ENCODE data around the gene GPR26.

- no peak for TF ChIP-seq CTCF (IDR thresholded peaks at IDR 0.05)
- no peak for TF ChIP-seq POLR2AphosphoS5 (IDR thresholded peaks at IDR 0.05)
- TF ChIP-seq POLR2A (IDR thresholded peaks at IDR 0.05): no peak
Measured at GRCh38 chr10:123618224-123618623, 47.9 kb upstream of the GPR26 start.

Measured in suprapubic skin (tissue), 4 donors.